HepG2 (cell line): Measurements from ENCODE around the gene SLU7. TPM values are rescaled to one million over a fixed set of nuclear protein-coding genes. Genes with fewer than 3 reads are reported as not detected.
A peak's percentile ranks its signal among the peaks of the same experiment; 100 is the strongest.

Source experiments
- HOXA9 ChIP-seq: sonication (generic); formaldehyde crosslinking; IDR thresholded peaks from 2 replicates; pipeline ENCODE4 v1.8.1; 2022; ENCODE audit warnings: missing genetic modification reagents, mild to moderate bottlenecking, moderate library complexity, borderline replicate concordance
- ONECUT2 ChIP-seq: sonication (generic); formaldehyde crosslinking; IDR thresholded peaks from 2 replicates; pipeline ENCODE4 v1.4.0; 2020; ENCODE audit warnings: missing genetic modification reagents
- ZNF546 ChIP-seq: sonication (generic); formaldehyde crosslinking; conservative IDR thresholded peaks from 2 replicates; pipeline ENCODE4 v1.8.1; 2023; ENCODE audit warnings: mild to moderate bottlenecking, missing genetic modification reagents
- ZNF556 ChIP-seq: sonication (generic); formaldehyde crosslinking; IDR thresholded peaks from 2 replicates; pipeline ENCODE4 v1.4.0; 2020; ENCODE audit warnings: mild to moderate bottlenecking, missing genetic modification reagents, borderline replicate concordance
- polyA plus RNA-seq, 8 experiments: library from polyadenylated mRNA; depleted of rRNA in 3 of 8; stranded (reverse) in 7 of 8; unstranded in 1 of 8; fragments of >200 nt; fragmentation: Illumina TruSeq in 4 of 8; extraction: Trizol in 4 of 8; gene quantifications; 2 replicates each; pipeline versions ENCODE4 v1.2.1 to v1.2.3, GENCODE V29; 2011 to 2016; ENCODE audit warnings: low read depth in 4 of 8, missing spikeins in 1 of 8, mixed read lengths in 1 of 8; ENCODE audit not compliant: insufficient read depth in 1 of 8
- total RNA-seq, 5 experiments: library from RNA; depleted of rRNA; stranded (reverse); fragments of >200 nt; fragmentation: Illumina TruSeq; extraction: Trizol; gene quantifications; 2 replicates each; pipeline ENCODE4 v1.2.3, GENCODE V29; 2016; ENCODE audit warnings: low read depth in 1 of 5
- TF ChIP-seq, protein P1 (sequence below): sonication (generic); formaldehyde crosslinking; IDR thresholded peaks from 2 replicates; pipeline ENCODE4 v1.4.0; 2020; ENCODE audit warnings: mild to moderate bottlenecking, missing genetic modification reagents
- TF ChIP-seq, protein P2 (sequence below): sonication (generic); formaldehyde crosslinking; IDR thresholded peaks from one replicate; pipeline ENCODE4 v1.5.1; 2020; ENCODE audit warnings: mild to moderate bottlenecking, missing genetic modification reagents; ENCODE audit errors: not compliant biosample characterization
- TF ChIP-seq, protein P3 (sequence below): sonication (generic); formaldehyde crosslinking; IDR thresholded peaks from 2 replicates; pipeline ENCODE4 v1.5.1; 2020; ENCODE audit warnings: mild to moderate bottlenecking, missing genetic modification reagents

SLU7 gene
- total and polyA plus RNA-seq, 2 of the 13 experiments (the other 11 are each of a cell fraction or from before 2014, with no cell fraction given), result 24.0 to 39.2 TPM

DNA sequence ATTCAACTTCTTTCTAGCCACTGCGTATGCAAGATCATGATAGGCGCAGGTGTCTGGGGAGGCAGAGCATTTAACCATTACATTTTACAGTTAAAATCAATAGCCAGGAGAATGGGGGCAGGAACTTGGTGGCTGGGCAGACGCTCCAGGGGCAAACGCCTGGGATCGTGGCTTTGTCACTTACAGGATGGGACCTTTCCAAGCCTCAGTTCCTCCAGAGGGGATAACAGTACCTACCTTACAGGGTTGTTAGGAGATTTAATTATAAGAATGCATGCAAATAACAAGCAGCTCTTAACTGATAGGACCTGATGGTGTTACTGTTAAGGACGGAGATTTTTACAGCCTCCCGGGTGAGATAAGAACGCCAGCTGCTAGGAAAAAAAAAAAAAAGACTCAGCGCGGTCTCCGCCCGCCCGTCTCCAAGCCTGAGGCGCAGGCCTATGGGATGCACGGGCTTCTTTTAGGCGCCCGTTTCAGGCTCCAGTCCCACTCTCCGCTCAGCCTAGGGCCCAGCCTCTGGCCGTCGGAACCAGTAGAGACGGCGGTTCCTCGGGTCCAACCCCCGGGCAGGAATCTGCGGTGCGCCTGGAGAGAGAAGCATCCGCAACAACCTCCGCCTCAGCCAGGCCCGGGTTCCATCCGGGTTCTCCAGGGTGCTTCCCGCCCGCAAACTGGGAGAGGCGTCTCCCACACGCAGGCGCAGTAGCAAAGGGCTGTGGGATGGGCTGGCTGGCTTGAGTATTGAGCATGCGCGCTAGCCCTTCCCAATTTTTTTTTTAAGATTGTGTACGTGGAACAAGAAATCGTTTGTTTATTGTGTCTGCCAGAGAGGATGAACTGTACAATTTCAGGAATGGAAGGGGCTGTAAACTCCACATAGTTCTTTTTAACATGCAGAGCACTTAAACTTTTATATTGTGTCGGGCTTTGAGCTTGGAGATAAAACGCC is 19.2 kb downstream of the SLU7 start, which contains the start of gene FAM200C (continued):
- TF ChIP-seq, protein P1, sequence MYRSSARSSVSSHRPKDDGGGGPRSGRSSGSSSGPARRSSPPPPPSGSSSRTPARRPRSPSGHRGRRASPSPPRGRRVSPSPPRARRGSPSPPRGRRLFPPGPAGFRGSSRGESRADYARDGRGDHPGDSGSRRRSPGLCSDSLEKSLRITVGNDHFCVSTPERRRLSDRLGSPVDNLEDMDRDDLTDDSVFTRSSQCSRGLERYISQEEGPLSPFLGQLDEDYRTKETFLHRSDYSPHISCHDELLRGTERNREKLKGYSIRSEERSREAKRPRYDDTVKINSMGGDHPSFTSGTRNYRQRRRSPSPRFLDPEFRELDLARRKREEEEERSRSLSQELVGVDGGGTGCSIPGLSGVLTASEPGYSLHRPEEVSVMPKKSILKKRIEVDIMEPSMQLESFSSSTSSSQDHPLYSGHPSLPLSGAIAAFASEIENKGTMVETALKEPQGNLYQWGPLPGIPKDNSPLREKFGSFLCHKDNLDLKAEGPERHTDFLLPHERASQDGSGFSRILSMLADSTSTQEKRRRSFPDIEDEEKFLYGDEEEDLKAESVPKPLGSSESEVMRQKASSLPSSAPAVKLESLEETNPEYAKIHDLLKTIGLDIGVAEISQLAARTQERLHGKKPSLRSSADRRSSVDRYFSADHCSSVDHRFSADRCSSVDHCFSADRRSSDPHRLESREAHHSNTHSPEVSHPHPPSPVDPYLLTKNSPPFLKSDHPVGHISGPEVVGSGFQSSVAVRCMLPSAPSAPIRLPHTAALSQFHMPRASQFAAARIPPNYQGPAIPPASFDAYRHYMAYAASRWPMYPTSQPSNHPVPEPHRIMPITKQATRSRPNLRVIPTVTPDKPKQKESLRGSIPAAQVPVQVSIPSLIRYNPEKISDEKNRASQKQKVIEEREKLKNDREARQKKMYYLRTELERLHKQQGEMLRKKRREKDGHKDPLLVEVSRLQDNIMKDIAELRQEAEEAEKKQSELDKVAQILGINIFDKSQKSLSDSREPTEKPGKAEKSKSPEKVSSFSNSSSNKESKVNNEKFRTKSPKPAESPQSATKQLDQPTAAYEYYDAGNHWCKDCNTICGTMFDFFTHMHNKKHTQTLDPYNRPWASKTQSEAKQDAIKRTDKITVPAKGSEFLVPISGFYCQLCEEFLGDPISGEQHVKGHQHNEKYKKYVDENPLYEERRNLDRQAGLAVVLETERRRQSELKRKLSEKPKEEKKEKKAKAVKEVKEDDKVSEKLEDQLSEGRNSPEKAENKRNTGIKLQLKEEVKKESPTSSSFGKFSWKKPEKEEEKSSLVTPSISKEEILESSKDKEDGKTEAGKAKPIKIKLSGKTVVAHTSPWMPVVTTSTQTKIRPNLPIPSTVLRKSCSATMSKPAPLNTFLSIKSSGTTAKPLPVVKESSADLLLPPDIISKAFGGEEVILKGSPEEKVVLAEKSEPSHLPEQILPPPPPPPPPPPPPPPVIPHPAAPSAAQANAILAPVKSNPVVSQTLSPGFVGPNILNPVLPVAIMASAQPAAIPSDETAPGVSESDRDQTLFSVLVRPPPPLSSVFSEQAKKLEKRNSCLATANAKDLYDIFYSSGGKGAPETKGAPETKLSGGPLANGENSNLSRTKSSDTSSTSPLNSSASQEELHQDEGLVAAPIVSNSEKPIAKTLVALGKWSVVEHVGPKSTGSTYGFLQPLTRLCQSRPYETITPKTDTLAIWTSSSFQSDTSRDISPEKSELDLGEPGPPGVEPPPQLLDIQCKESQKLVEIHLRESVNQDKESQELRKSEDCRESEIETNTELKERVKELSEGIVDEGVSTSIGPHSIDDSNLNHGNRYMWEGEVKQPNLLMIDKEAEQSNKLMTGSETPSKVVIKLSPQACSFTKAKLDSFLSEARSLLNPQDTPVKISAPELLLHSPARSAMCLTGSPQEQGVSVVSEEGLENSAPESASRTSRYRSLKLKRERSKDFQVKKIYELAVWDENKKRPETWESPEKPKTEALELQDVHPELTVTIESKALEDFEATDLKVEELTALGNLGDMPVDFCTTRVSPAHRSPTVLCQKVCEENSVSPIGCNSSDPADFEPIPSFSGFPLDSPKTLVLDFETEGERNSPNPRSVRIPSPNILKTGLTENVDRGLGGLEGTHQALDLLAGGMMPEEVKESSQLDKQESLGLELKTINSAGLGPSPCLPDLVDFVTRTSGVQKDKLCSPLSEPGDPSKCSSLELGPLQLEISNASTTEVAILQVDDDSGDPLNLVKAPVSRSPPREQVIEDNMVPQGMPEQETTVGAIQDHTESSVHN (CRISPR knock-in tag), result no peak
- TF ChIP-seq ZNF546, result 0 out of 2 replicates have a peak, but pooled peaks have one; percentile 63
- no peak for TF ChIP-seq HOXA9 (CRISPR knock-in tag)
- TF ChIP-seq, protein P2, sequence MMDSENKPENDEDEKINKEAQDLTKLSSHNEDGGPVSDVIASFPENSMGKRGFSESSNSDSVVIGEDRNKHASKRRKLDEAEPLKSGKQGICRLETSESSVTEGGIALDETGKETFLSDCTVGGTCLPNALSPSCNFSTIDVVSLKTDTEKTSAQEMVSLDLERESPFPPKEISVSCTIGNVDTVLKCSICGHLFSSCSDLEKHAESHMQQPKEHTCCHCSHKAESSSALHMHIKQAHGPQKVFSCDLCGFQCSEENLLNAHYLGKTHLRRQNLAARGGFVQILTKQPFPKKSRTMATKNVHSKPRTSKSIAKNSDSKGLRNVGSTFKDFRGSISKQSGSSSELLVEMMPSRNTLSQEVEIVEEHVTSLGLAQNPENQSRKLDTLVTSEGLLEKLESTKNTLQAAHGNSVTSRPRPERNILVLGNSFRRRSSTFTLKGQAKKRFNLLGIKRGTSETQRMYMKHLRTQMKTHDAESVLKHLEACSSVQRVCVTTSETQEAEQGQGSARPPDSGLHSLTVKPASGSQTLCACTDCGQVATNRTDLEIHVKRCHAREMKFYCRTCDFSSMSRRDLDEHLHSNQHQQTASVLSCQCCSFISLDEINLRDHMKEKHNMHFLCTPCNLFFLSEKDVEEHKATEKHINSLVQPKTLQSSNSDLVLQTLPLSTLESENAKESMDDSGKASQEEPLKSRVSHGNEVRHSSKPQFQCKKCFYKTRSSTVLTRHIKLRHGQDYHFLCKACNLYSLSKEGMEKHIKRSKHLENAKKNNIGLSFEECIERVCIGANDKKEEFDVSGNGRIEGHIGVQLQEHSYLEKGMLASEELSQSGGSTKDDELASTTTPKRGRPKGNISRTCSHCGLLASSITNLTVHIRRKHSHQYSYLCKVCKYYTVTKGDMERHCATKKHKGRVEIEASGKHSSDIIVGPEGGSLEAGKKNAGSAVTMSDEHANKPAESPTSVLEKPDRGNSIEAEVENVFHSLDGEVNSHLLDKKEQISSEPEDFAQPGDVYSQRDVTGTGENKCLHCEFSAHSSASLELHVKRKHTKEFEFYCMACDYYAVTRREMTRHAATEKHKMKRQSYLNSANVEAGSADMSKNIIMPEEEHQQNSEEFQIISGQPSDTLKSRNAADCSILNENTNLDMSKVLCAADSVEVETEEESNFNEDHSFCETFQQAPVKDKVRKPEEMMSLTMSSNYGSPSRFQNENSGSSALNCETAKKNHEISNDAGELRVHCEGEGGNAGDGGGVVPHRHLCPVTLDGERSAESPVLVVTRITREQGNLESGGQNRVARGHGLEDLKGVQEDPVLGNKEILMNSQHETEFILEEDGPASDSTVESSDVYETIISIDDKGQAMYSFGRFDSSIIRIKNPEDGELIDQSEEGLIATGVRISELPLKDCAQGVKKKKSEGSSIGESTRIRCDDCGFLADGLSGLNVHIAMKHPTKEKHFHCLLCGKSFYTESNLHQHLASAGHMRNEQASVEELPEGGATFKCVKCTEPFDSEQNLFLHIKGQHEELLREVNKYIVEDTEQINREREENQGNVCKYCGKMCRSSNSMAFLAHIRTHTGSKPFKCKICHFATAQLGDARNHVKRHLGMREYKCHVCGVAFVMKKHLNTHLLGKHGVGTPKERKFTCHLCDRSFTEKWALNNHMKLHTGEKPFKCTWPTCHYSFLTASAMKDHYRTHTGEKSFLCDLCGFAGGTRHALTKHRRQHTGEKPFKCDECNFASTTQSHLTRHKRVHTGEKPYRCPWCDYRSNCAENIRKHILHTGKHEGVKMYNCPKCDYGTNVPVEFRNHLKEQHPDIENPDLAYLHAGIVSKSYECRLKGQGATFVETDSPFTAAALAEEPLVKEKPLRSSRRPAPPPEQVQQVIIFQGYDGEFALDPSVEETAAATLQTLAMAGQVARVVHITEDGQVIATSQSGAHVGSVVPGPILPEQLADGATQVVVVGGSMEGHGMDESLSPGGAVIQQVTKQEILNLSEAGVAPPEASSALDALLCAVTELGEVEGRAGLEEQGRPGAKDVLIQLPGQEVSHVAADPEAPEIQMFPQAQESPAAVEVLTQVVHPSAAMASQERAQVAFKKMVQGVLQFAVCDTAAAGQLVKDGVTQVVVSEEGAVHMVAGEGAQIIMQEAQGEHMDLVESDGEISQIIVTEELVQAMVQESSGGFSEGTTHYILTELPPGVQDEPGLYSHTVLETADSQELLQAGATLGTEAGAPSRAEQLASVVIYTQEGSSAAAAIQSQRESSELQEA, result peak; percentile 84
- TF ChIP-seq ZNF556 (CRISPR knock-in tag), result no peak
- TF ChIP-seq ONECUT2 (CRISPR knock-in tag), result no peak
- TF ChIP-seq, protein P3, sequence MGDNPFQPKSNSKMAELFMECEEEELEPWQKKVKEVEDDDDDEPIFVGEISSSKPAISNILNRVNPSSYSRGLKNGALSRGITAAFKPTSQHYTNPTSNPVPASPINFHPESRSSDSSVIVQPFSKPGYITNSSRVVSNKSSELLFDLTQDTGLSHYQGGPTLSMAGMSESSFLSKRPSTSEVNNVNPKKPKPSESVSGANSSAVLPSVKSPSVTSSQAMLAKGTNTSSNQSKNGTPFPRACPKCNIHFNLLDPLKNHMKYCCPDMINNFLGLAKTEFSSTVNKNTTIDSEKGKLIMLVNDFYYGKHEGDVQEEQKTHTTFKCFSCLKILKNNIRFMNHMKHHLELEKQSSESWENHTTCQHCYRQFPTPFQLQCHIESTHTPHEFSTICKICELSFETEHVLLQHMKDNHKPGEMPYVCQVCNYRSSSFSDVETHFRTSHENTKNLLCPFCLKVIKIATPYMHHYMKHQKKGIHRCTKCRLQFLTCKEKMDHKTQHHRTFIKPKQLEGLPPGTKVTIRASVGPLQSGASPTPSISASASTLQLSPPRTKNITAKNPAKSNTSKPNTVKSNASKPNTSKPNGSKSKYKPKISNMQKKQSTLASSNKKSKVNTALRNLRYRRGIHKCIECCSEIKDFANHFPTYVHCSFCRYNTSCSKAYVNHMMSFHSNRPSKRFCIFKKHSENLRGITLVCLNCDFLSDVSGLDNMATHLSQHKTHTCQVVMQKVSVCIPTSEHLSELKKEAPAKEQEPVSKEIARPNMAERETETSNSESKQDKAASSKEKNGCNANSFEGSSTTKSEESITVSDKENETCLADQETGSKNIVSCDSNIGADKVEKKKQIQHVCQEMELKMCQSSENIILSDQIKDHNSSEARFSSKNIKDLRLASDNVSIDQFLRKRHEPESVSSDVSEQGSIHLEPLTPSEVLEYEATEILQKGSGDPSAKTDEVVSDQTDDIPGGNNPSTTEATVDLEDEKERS, result peak; percentile 83
